Right renal cortex interstitium (tissue), 3 donors: ENCODE results near the gene LRIF1. TPM values are rescaled to one million over a fixed set of nuclear protein-coding genes. Genes with fewer than 3 reads are reported as not detected.

Experiments used
- DNase-seq, 3 donors: peaks; one replicate each; pipeline ENCODE4 v3.0.0-alpha.2; 2013; ENCODE audit warnings: low read depth in 3 of 3, low spot score in 2 of 3
- polyA plus RNA-seq, 3 donors: library from polyadenylated mRNA; unstranded; fragments of 120-200 nt; gene quantifications; one replicate each; pipeline ENCODE4 v1.2.1, GENCODE V29; 2013; ENCODE audit not compliant: insufficient read length in 3 of 3

The LRIF1 gene
- polyA plus RNA-seq, 3 donors, result 18.2 to 19.7 (median 19.5) TPM

DNA sequence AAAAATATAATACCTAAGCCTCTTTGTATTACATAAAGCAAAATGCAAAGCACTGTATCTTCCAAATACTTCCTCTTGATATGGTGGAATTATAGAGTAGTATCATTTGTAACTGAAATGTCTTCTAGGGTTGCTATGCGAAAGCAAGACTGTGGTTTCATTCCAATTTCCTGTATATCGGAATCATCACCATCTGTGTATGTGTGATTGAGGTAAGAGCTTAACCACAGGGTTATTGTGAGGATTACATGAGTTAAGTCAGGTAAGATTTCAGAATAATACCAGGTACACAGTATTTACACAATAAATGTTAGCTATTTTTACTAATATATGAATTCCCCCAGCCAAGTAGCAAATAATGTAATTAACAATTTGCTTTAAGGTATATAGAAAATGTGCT lies 66.0 kb downstream of the LRIF1 start:
- no peak for DNase-seq

Other genes with a start within 250 kb of the LRIF1 start
- 1 to 10 TPM; 5.4 to 7.4 (median 6.7) TPM for gene CD53, start 90.8 kb downstream of the LRIF1 start, polyA plus RNA-seq
- 10 to 100 TPM; 78.4 to 81.9 (median 79.7) TPM for gene DRAM2, start 176.2 kb upstream of the LRIF1 start, polyA plus RNA-seq
- gene CEPT1, start 176.3 kb upstream of the LRIF1 start, polyA plus RNA-seq, result 10 to 100 TPM; 47.5 to 48.6 (median 48.0) TPM
- gene DENND2D, start 236.7 kb upstream of the LRIF1 start, polyA plus RNA-seq, result 10 to 100 TPM; 15.3 to 17.7 (median 16.3) TPM